GM12865 (cell line): ENCODE data around the gene BCL7C.

Experiments
- DNase-seq: peaks from one replicate; pipeline ENCODE4 v3.0.0; 2010; ENCODE audit warnings: low read depth
- H3K4me3 ChIP-seq: 2 replicates; pipeline ENCODE4 v1.5.1; 2011; ENCODE audit warnings: mild to moderate bottlenecking, low read depth, low read length, control low read depth
- CTCF ChIP-seq: IDR thresholded peaks from 2 replicates; pipeline ENCODE4 v1.5.1; 2011; ENCODE audit warnings: low read length, control low read depth, low read depth, inconsistent platforms; ENCODE audit not compliant: insufficient read depth; ENCODE audit errors: missing control alignments

Gene BCL7C

GRCh38 chr16:30922420-30922959, 28.6 kb upstream of the BCL7C start:
- peak overlapping the region; percentile 90 for H3K4me3 ChIP-seq
- DNase-seq: peak; percentile 100
- TF ChIP-seq CTCF: no peak

GRCh38 chr16:30921748-30922419, 28.0 kb upstream of the BCL7C start:
- H3K4me3 ChIP-seq: peak overlapping the region; percentile 86
- peak; percentile 90 for TF ChIP-seq CTCF
- DNase-seq: peak; percentile 90

GRCh38 chr16:30921459-30921747, 27.5 kb upstream of the BCL7C start:
- DNase-seq: no peak
- no peak for TF ChIP-seq CTCF
- peak overlapping the region; percentile 86 for H3K4me3 ChIP-seq

- TF ChIP-seq CTCF: no peak
- DNase-seq: no peak
- H3K4me3 ChIP-seq: no peak overlapping the region
Measured at GRCh38 chr16:30920891-30921290, 27.0 kb upstream of the BCL7C start.

- H3K4me3 ChIP-seq: no peak overlapping the region
- no peak for TF ChIP-seq CTCF
- DNase-seq: no peak
Measured at GRCh38 chr16:30918614-30919013, 24.7 kb upstream of the BCL7C start.

- DNase-seq: no peak
Measured at GRCh38 chr16:30914830-30915229, 21.0 kb upstream of the BCL7C start.

More at GRCh38 chr16:30914830-30915229, 21.0 kb upstream of the BCL7C start:
- no peak for TF ChIP-seq CTCF
- no peak overlapping the region for H3K4me3 ChIP-seq
